ENCODE results near the gene PDIA6. TPM values are rescaled to one million over a fixed set of nuclear protein-coding genes. Genes with fewer than 3 reads are reported as not detected.
"Not testable (repeated sequence)": the region's sequence is repeated elsewhere in the genome, so short reads cannot be mapped to it uniquely, and the experiment has no call there.

Gene PDIA6
- total RNA-seq, 1 donor from 2014 or later = 210 TPM

DNA sequence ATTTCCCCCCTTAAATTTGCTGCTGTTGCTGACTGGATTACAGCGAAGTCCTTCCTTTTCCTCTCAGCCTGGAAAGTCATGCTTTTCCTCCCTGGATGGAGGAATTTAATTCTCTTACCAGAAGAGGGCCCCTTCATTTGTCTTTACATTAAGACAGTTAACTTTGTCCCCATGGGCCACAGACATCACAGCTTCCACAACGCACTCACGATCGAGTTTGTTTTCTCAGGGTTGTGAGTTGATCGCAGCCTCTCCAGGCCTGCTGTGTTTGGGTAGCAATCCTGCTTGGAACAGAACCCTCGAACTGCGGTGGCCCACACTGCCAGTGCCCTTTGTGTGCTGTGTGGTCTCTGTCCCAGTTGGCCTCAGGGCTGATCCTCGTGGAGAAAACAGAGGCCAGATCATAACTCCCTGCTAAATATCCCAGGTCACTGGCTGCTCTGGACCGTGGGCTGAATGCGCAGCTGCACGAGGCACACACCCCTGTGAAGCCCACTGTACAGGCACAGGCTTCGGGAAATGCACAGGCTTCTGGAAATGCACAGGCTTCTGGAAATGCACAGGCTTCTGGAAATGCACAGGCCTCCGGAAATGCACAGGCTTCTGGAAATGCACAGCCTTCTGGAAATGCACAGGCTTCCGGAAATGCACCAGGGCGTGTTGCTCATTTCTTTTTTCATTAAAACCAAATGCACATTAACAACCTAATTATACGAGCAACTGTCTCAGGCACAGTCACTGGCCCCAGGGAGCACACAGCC lies 2.2 kb upstream of the PDIA6 start:
- H3K36me3 Mint-ChIP-seq (ENCODE audit: low read depth) = peaks cover 18% of the 10 kb centered on the region
- peaks cover 20% of the 10 kb centered on the region for H3K4me1 Mint-ChIP-seq (ENCODE audit: low read depth)
- H3K4me3 Mint-ChIP-seq (ENCODE audit: low read depth) = no peak overlapping the region
- H3K9me3 Mint-ChIP-seq = no peaks in the 10 kb centered on the region
- H3K27me3 Mint-ChIP-seq (ENCODE audit: low read depth) = peaks cover 30% of the 10 kb centered on the region
- intact Hi-C loops (cut with micrococcal nuclease) = loop anchor here (5.0 to 10.0 kb wide), 4 partner anchors 528 to 1977 kb away; partner anchors contain the start of genes E2F6, KIDINS220, LPIN1 and ROCK2
- no peak for DNase-seq (ENCODE audit: low spot score)
- H3K27ac Mint-ChIP-seq = no peak overlapping the region

DNA sequence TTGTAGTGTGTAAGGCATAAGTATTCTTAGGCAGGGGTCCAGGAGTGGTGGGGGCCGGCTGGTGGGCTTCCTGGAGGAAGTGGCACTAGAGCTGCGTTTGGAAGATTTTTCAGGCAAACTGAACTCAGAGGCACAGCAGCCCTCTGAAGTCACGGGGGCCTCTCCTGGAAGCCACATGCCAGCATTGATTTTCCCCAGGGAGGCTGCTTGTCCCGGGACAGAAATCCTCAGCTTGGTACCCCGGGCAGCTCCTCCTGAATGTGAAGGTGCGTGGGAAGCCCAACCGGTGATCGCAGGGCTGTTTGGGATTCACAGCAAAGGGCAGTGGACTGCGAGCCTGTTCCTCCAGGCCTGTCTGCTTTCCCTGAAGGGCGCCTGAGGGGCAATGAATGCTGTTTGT lies 1.6 kb upstream of the PDIA6 start:
- H3K27me3 Mint-ChIP-seq (ENCODE audit: low read depth) = peaks cover 25% of the 10 kb centered on the region
- H3K4me3 Mint-ChIP-seq (ENCODE audit: low read depth) = peak overlapping the region; percentile 54
- peaks cover 22% of the 10 kb centered on the region for H3K36me3 Mint-ChIP-seq (ENCODE audit: low read depth)
- DNase-seq (ENCODE audit: low spot score) = no peak
- H3K9me3 Mint-ChIP-seq = no peaks in the 10 kb centered on the region
- H3K4me1 Mint-ChIP-seq (ENCODE audit: low read depth) = peaks cover 24% of the 10 kb centered on the region
- H3K27ac Mint-ChIP-seq = no peak overlapping the region
- intact Hi-C loops (cut with micrococcal nuclease) = loop anchor here (5.0 to 10.0 kb wide), 4 partner anchors 528 to 1977 kb away; partner anchors contain the start of genes E2F6, KIDINS220, LPIN1 and ROCK2

DNA sequence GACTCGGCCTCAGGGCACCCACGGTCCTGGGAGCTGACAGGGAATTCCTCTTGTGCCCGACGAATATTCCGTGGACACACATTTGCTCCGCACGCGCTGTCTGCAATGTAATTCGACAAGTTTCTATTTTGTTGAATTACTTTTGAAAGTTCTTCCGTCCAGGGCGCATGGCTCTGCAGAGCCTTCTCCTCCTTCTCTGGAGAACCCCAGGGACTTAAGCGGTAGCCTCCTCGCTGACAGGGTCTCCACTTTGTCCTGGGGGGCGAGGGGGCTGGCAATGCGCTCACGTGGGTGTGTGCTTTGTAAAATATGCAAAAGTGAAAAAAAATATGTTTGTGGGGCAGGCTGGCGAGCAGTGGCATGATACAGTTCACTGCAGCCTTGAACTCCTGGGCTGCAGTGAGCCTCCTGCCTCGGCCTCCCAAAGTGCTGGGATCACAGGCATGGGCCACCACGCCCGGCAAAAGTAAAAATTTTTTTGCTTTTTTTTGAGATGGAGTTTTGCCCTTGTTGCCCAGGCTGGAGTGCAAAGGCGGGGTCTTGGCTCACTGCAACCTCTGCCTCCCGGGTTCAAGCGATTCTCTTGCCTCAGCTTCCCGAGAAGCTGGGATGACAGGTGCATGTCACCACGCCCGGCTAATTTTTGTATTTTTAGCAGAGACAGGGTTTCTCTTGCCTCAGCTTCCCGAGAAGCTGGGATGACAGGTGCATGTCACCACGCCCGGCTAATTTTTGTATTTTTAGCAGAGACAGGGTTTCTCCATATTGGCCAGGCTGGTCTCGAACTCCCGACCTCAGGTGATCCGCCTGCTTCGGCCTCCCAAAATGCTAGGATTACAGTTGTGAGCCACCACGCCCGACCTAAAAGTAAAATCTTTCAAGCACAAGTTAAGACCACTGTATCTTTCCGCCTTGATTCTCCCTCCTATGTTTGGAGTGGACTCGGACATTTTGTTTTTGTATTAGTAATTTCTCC lies 866 bp upstream of the PDIA6 start:
- H3K9me3 Mint-ChIP-seq; DNase-seq (ENCODE audit: low spot score); H3K27ac Mint-ChIP-seq: not testable (repeated sequence)
- intact Hi-C loops (cut with micrococcal nuclease) = loop anchor here (5.0 to 10.0 kb wide), 4 partner anchors 529 to 1976 kb away; partner anchors contain the start of genes E2F6, KIDINS220, LPIN1 and ROCK2
- peak overlapping the region; percentile 78 for H3K4me3 Mint-ChIP-seq (ENCODE audit: low read depth)
- H3K4me1 Mint-ChIP-seq (ENCODE audit: low read depth) = peaks cover 27% of the 10 kb centered on the region
- peaks cover 25% of the 10 kb centered on the region for H3K36me3 Mint-ChIP-seq (ENCODE audit: low read depth)
- H3K27me3 Mint-ChIP-seq (ENCODE audit: low read depth) = peaks cover 21% of the 10 kb centered on the region

DNA sequence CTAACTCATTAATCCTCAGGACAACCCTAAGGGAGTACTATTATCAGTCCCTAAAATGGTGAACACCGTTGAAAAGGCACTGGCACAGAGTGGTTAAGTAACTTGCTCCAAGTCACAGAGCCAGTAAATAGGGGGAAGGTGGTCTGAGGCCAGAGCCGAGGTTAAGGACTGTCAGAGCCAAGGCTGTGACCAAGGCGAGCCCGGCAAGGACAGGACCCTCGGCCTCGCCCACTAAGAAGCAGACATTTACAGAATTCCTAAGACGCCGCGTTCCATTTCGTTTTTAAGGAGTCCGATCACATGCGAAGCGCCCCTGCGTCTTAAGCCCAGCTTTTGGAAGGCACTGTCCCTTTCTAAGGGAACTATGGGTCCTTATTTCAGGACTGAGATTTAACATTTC lies 1.1 kb downstream of the PDIA6 start:
- peaks cover 11% of the 10 kb centered on the region for H3K27me3 Mint-ChIP-seq (ENCODE audit: low read depth)
- no peak for DNase-seq (ENCODE audit: low spot score)
- H3K4me1 Mint-ChIP-seq (ENCODE audit: low read depth) = peaks cover 38% of the 10 kb centered on the region
- H3K4me3 Mint-ChIP-seq (ENCODE audit: low read depth) = peak overlapping the region; percentile 89
- peaks cover 44% of the 10 kb centered on the region for H3K36me3 Mint-ChIP-seq (ENCODE audit: low read depth)
- H3K27ac Mint-ChIP-seq = peak overlapping the region; percentile 92
- no peaks in the 10 kb centered on the region for H3K9me3 Mint-ChIP-seq
- intact Hi-C loops (cut with micrococcal nuclease) = loop anchor here (5.0 to 10.0 kb wide), 4 partner anchors 531 to 1974 kb away; partner anchors contain the start of genes E2F6, KIDINS220, LPIN1 and ROCK2

DNA sequence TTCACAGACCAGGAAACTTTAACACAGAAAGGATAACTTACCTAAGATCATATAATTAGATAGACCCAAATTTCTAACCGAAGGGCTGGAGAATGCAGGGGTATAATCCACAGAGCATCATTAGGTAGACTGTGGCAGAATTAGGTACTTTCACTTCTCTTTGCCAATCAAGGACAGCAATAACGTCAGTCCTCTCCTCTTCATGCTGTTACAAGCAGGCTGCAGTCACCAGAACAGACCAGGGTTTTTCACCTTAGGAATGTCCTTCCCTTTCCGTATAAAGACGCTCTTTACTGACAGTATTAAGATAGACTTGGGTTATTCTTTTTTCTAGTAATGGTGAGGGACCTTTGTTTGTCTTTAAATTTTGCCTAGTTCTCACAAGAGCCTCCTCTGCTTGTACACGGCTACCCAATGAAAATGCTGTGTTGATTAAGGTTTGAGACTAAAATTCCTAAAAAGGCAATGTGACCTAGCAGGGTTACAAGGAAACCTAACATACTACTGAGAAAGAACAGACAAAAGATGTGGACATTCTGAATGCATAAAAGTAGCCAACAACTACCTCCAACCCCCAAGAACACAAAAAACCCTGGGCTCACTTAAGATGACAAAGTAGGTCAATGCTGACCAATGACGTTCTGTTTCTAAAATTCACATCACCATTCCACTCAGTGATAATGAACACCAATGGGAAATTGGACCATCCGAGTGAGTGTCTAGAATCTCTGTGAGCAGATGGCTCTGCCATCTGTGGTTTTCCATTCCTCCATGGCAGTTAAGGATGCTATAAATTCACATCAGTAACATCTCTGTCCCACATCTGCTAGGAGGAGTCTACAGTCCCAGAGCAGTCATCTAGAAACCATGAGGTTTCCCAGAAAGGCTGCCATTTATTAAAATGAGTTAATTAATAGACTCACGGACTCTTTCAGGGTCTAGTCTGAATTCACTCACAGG lies 2.1 kb downstream of the PDIA6 start:
- Mint-ChIP-seq H3K36me3 (ENCODE audit: low read depth) (peaks cover 51% of the 10 kb centered on the region), H3K4me3 (ENCODE audit: low read depth) (peak overlapping the region; percentile 89), H3K27ac (peak overlapping the region; percentile 92), H3K4me1 (ENCODE audit: low read depth) (peaks cover 38% of the 10 kb centered on the region), H3K27me3 (ENCODE audit: low read depth) (peaks cover 6% of the 10 kb centered on the region), H3K9me3 (no peaks in the 10 kb centered on the region)
- no peak for DNase-seq (ENCODE audit: low spot score)
- intact Hi-C loops (cut with micrococcal nuclease) = loop anchor here (5.0 to 10.0 kb wide), 4 partner anchors 532 to 1973 kb away; partner anchors contain the start of genes E2F6, KIDINS220, LPIN1 and ROCK2

DNA sequence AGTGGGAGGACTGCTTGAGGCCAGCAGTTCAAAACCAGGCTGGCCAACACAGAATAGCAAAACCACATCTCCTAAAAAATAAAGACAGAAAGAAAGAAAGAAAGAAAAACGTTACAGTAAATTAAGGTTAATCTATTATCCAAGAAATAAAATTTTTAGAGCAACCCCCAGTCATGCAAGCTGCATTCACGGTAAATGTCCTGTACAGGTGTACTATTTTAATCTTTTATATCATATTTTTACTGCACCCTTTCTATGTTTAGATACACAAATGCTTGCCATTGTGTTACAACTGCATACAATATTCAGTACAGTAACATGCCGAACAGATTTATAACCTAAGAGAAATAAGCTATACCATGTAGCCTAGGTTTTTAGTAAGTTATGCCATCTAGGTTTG lies 6.0 kb downstream of the PDIA6 start:
- Mint-ChIP-seq H3K36me3 (ENCODE audit: low read depth) (peaks cover 69% of the 10 kb centered on the region), H3K4me3 (ENCODE audit: low read depth) (no peak overlapping the region), H3K9me3 (no peaks in the 10 kb centered on the region), H3K27ac (no peak overlapping the region), H3K4me1 (ENCODE audit: low read depth) (peaks cover 39% of the 10 kb centered on the region), H3K27me3 (ENCODE audit: low read depth) (no peaks in the 10 kb centered on the region)
- intact Hi-C loops (cut with micrococcal nuclease) = no loop called here
- no peak for DNase-seq (ENCODE audit: low spot score)

DNA sequence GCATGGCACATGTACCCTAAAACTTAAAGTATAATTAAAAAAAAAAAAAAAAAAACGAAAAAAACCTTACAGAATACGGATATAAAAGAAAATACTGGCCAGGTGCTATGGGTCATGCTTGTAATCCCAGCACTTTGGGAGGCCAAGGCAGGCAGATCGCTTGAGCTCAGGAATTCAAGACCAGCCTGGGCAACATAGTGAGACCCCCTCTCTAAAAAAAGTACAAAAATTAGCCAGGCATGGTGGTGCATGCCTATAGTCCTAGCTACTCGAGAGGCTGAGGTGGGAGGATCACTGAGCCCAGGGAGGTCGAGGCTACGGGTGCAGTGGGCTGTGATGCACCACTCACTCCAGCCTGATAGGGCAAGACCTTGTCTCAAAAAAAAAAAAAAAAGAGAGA lies 6.6 kb downstream of the PDIA6 start:
- Mint-ChIP-seq H3K36me3 (ENCODE audit: low read depth) (peaks cover 69% of the 10 kb centered on the region), H3K4me1 (ENCODE audit: low read depth) (peaks cover 35% of the 10 kb centered on the region)
- H3K4me3 Mint-ChIP-seq (ENCODE audit: low read depth); H3K9me3 Mint-ChIP-seq; DNase-seq (ENCODE audit: low spot score); H3K27ac Mint-ChIP-seq; H3K27me3 Mint-ChIP-seq (ENCODE audit: low read depth); intact Hi-C loops (cut with micrococcal nuclease): not testable (repeated sequence)

DNA sequence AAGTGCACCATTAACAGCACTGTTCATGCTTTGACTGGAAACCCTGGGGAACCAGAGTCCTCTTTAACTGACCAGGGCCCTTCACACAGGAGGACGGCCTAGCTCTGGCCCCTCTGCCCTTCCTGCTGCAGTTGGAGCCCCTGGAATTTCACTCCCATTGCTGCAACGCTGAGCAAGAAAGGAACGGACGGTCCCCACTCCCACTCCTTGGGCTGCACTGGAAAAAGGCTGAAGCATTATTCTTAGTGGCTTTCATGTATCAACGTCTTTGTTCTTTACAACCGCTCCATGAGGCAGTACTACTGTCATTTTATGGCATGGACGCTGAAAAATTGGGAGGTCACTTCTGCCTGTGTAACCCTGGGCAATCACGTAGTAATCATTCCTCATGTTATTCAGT lies 9.9 kb downstream of the PDIA6 start:
- DNase-seq (ENCODE audit: low spot score) = no peak
- H3K27me3 Mint-ChIP-seq (ENCODE audit: low read depth) = no peaks in the 10 kb centered on the region
- H3K9me3 Mint-ChIP-seq = no peaks in the 10 kb centered on the region
- peaks cover 12% of the 10 kb centered on the region for H3K4me1 Mint-ChIP-seq (ENCODE audit: low read depth)
- intact Hi-C loops (cut with micrococcal nuclease) = no loop called here
- H3K27ac Mint-ChIP-seq = no peak overlapping the region
- peaks cover 68% of the 10 kb centered on the region for H3K36me3 Mint-ChIP-seq (ENCODE audit: low read depth)
- H3K4me3 Mint-ChIP-seq (ENCODE audit: low read depth) = no peak overlapping the region

DNA sequence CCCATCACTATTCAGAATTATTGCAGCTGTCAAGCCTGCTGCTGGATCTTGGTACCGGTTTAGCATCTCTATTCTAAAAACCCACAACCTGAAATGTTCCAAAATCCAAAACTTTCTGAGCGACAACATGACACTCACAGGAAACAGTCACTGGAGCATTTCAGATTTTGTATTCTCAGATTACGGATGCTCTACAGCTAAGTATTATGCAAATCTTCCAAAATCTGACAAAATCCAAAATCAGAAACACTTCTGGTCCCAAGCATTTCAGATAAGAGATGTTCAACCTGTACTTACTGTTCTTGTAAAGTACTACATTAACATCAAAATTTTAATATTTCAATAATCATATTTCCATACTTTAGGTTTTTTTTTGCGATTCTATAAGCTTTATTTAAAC lies 12.4 kb downstream of the PDIA6 start:
- Mint-ChIP-seq H3K4me3 (ENCODE audit: low read depth) (no peak overlapping the region), H3K9me3 (no peaks in the 10 kb centered on the region), H3K36me3 (ENCODE audit: low read depth) (peaks cover 73% of the 10 kb centered on the region), H3K27ac (no peak overlapping the region), H3K4me1 (ENCODE audit: low read depth) (peaks cover 8% of the 10 kb centered on the region), H3K27me3 (ENCODE audit: low read depth) (no peaks in the 10 kb centered on the region)
- no peak for DNase-seq (ENCODE audit: low spot score)
- intact Hi-C loops (cut with micrococcal nuclease) = no loop called here

DNA sequence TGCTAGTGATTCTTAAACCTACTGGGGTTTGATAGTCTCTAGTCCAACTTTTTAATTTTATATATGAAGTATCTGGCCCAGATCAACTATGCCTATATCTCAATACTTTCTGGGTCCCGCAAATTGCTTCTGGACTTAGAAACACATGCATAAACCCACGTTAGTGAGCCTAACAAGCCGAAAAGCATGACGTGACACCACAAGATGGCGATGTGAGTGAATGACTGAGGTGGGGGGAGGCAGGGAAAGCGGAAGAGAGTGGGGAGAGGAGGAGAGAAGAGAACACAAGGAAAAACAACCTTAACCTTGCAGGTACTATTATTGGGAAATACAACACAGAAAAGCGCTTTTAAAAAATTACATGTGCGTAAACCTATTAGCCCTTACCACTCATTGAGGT lies 13.8 kb downstream of the PDIA6 start:
- peak overlapping the region; percentile 68 for H3K27ac Mint-ChIP-seq

DNA sequence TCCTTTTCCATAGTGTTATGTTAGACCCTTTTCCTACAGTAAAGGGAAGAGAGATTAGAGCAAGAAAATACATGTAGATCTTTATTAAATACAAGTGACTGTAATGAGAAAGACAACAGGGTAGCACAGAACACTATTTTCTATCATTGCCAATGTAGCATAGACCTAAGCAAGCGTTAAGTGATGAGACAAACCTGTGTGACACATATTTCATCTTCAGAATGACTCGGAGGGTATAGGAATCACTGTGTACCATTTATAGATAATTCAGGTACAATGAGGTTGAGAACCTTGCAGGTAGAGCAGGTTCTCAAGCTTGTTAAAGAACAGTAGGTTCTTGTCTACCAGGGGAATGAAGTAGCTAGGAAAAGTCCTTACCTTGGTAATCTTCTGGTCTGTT lies 15.9 kb downstream of the PDIA6 start:
- no peak overlapping the region for H3K27ac Mint-ChIP-seq
- H3K36me3 Mint-ChIP-seq (ENCODE audit: low read depth) = peaks cover 78% of the 10 kb centered on the region
- H3K27me3 Mint-ChIP-seq (ENCODE audit: low read depth) = no peaks in the 10 kb centered on the region
- no peaks in the 10 kb centered on the region for H3K9me3 Mint-ChIP-seq
- DNase-seq (ENCODE audit: low spot score) = no peak
- peaks cover 4% of the 10 kb centered on the region for H3K4me1 Mint-ChIP-seq (ENCODE audit: low read depth)
- no peak overlapping the region for H3K4me3 Mint-ChIP-seq (ENCODE audit: low read depth)
- intact Hi-C loops (cut with micrococcal nuclease) = no loop called here

More for the DNA sequence above, 13.8 kb downstream of the PDIA6 start:
- intact Hi-C loops (cut with micrococcal nuclease) = no loop called here
- no peak overlapping the region for H3K4me3 Mint-ChIP-seq (ENCODE audit: low read depth)
- H3K36me3 Mint-ChIP-seq (ENCODE audit: low read depth) = peaks cover 74% of the 10 kb centered on the region
- no peak for DNase-seq (ENCODE audit: low spot score)
- no peaks in the 10 kb centered on the region for H3K27me3 Mint-ChIP-seq (ENCODE audit: low read depth)
- no peaks in the 10 kb centered on the region for H3K9me3 Mint-ChIP-seq
- H3K4me1 Mint-ChIP-seq (ENCODE audit: low read depth) = peaks cover 8% of the 10 kb centered on the region

Measured in activated T-helper 2 cell treated with anti-CD3 and anti-CD28 coated beads, Interferon-gamma antibody, Interleukin-2, Interleukin-4, amounts not matched to agents 10 μg/mL and 5 μg/mL and 100 μg/mL, durations not matched to agents 14 hours and 24 hours and 36 hours (primary cell).